Heart left ventricle (tissue), 16 donors: Measurements from ENCODE around the gene CARD8. TPM values are rescaled to one million over a fixed set of nuclear protein-coding genes. Genes with fewer than 3 reads are reported as not detected.
A peak's percentile ranks its signal among the peaks of the same experiment; 100 is the strongest.

Source experiments
- ATAC-seq, 4 donors: fragments of 200-7000 bp; cut with Tn5 transposase; one replicate each; pipeline ENCODE4 v1.9.1; 2020 to 2022; ENCODE audit warnings: moderate library complexity in 4 of 4, mild to moderate bottlenecking in 3 of 4, moderate number of reproducible peaks in 1 of 4
- DNase-seq, 5 donors: peaks; one replicate each; pipeline ENCODE4 v3.0.0-alpha.2; 2020
- H3K27ac ChIP-seq, 12 donors: fragments of 200-600 bp; sonication (generic) in 4 of 12; one replicate each; pipeline versions ENCODE4 v1.5.0 to v1.8.0; 2016 to 2022; ENCODE audit warnings: mild to moderate bottlenecking in 2 of 12
- H3K27me3 ChIP-seq, 9 donors: fragments of 200-600 bp; sonication (generic) in 2 of 9; one replicate each; pipeline versions ENCODE4 v1.5.1 to v1.8.0; 2016 to 2022; ENCODE audit warnings: mild to moderate bottlenecking in 3 of 9
- H3K36me3 ChIP-seq, 9 donors: fragments of 200-600 bp; sonication (generic) in 2 of 9; one replicate each; pipeline versions ENCODE4 v1.5.0 to v1.8.0; 2018 to 2022; ENCODE audit warnings: mild to moderate bottlenecking in 2 of 9
- H3K4me1 ChIP-seq, 12 donors: fragments of 200-600 bp; sonication (generic) in 4 of 12; one replicate each; pipeline versions ENCODE4 v1.5.0 to v1.8.0; 2016 to 2022; ENCODE audit warnings: mild to moderate bottlenecking in 3 of 12
- H3K4me3 ChIP-seq, 12 donors: fragments of 200-600 bp; sonication (generic) in 4 of 12; one replicate each; pipeline versions ENCODE4 v1.5.0 to v1.8.0; 2017 to 2022; ENCODE audit warnings: mild to moderate bottlenecking in 9 of 12, moderate library complexity in 4 of 12
- H3K9me3 ChIP-seq, 12 donors: fragments of 200-600 bp; sonication (generic) in 4 of 12; one replicate each; pipeline versions ENCODE4 v1.5.0 to v1.8.0; 2016 to 2022; ENCODE audit warnings: mild to moderate bottlenecking in 1 of 12
- CTCF ChIP-seq, 12 donors: fragments of 200-600 bp; sonication (generic) in 4 of 12; IDR thresholded peaks; one replicate each; pipeline versions ENCODE4 v1.5.0 to v1.8.0; 2018 to 2022; ENCODE audit warnings: antibody characterized with exemption in 12 of 12, mild to moderate bottlenecking in 5 of 12
- POLR2A ChIP-seq, 2 donors: fragments of 450-650 bp; IDR thresholded peaks; one replicate each; pipeline ENCODE4 v1.6.1; 2017; ENCODE audit warnings: antibody characterized with exemption in 2 of 2, mild to moderate bottlenecking in 2 of 2, moderate library complexity in 2 of 2
- WGBS, 4 donors: extraction: QIAGEN DNeasy Blood & Tissue Kit in 2 of 4; methylation state at CpG; one replicate each; pipeline versions ENCODE4 v1.1.5 to v1.1.7; 2013 to 2018; 5-methylcytosine and 5-hydroxymethylcytosine counted together
- intact Hi-C, 10 donors: fragments of 100-400 bp; cut with DNase I; formaldehyde crosslinking; loops; one replicate each; pipeline versions ENCODE4 v1.11.1 to v1.14.2; 2022
- polyA plus RNA-seq, 2 donors: library from polyadenylated mRNA; stranded (reverse); fragments of 200-250 nt; gene quantifications; one replicate each; pipeline ENCODE4 v1.2.3, GENCODE V29; 2013
- total RNA-seq, 9 donors: library from RNA; depleted of rRNA in 2 of 9; stranded (reverse); fragments of >200 nt in 2 of 9; fragmentation: NEBNext Ultra II Directional in 3 of 9; extraction: Animal tissue kit (Norgen Biotek cat#: 25700) in 3 of 9; gene quantifications; one replicate each; pipeline versions ENCODE4 v1.1.0 to v1.2.4, GENCODE V29; 2016 to 2023
- donor health status: ischemic (EF 13 %, LVEDD 7.1; RV severe dilation, severe dysfunction).
- donor health status: healthy with polysubstance abuse.
- donor health status: DM: no; HTN: yes; CAD: no.
- donor health status: DM: no; HTN: no; CAD: no.
- donor health status: ischemic (EF 25% LVEDD 6.9; RV normal size, moderate dysfunction).
- donor health status: ischemic (EF 25% LVEDD 5.7; RV mildly dilated, moderate dysfunction).
- donor health status: healthy.
- donor health status: DM: yes; HTN: yes; CAD: no.
- donor health status: ischemic (EF 35%, LVEDD 5.7; RV mildly dilated, moderate dysfunction).
- donor health status: nonischemic (EF 11% LVEDD 7.7; RV severe dilation, severe dysfunction).
- donor health status: DM: yes; HTN: yes; CAD: no.
- donor health status: PGD.
- donor health status: ischemic (EF 29% LVEDD 5.4; RV normal size, mild dysfunction).
- donor health status: nonischemic (EF 23%, LVEDD 6.1; RV moderate dilation, normal function).

Gene CARD8
- total and polyA plus RNA-seq, 11 donors = 18.3 to 49.0 (median 23.8) TPM

DNA sequence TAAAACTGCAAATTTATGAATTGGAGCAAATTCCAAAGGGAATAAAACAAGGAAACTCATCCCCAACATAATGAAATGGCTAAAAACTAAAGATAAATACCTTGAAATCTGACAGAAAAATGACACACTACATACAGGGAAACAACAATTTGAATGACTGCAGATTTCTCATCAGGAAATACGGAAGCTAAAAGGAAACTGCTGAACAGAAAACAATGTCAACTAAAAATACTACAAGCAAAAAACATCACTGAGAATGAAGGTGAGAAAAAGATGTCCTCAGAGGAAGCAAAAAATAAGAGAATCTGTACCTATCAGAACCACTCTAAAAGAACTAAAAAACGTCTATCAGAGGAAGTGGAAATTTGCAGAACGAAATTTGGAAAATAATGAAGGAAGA lies 45.7 kb downstream of the CARD8 start:
- 57 to 73% (median 68%) methylated on average over 3 of the region's 3 CpGs for WGBS, 4 donors
- peaks cover 0 to 49% (median 41%) of the 10 kb centered on the region in 9 donors for H3K36me3 ChIP-seq
- DNase-seq (no peak), ATAC-seq (no peak)
- intact Hi-C loops = loop anchor here in 1 of 10 donors (5.0 kb wide), 1 partner anchor 37 kb away; no protein-coding TSS in a partner anchor
- no peak for TF ChIP-seq POLR2A (IDR thresholded peaks at IDR 0.05)
- no peak for TF ChIP-seq CTCF (IDR thresholded peaks at IDR 0.05)
- peaks cover 0 to 11% (median 0%) of the 10 kb centered on the region in 12 donors for H3K4me1 ChIP-seq
- H3K27ac ChIP-seq = peak overlapping the region in 2 of 12 donors; percentile 25 to 63
- no peak overlapping the region for H3K4me3 ChIP-seq
- no peaks in the 10 kb centered on the region for H3K9me3 ChIP-seq
- H3K27me3 ChIP-seq = no peaks in the 10 kb centered on the region

GRCh38 chr19:48206397-48207093 lies 49.2 kb downstream of the CARD8 start:
- 67 to 80% (median 73%) methylated on average over 9 of the region's 9 CpGs for WGBS, 4 donors
- Histone ChIP-seq H3K4me3 (no peak overlapping the region), H3K9me3 (no peaks in the 10 kb centered on the region), H3K4me1 (peaks cover 0 to 25% (median 13%) of the 10 kb centered on the region in 12 donors), H3K27ac (no peak overlapping the region), H3K36me3 (peaks cover 0 to 15% (median 11%) of the 10 kb centered on the region in 9 donors), H3K27me3 (no peaks in the 10 kb centered on the region)
- no peak for DNase-seq
- no peak for ATAC-seq
- intact Hi-C loops = loop anchor here in 1 of 10 donors (10.0 kb wide), 1 partner anchor 48 kb away; the partner anchor contains the start of gene CARD8
- no peak for TF ChIP-seq CTCF (IDR thresholded peaks at IDR 0.05)

DNA sequence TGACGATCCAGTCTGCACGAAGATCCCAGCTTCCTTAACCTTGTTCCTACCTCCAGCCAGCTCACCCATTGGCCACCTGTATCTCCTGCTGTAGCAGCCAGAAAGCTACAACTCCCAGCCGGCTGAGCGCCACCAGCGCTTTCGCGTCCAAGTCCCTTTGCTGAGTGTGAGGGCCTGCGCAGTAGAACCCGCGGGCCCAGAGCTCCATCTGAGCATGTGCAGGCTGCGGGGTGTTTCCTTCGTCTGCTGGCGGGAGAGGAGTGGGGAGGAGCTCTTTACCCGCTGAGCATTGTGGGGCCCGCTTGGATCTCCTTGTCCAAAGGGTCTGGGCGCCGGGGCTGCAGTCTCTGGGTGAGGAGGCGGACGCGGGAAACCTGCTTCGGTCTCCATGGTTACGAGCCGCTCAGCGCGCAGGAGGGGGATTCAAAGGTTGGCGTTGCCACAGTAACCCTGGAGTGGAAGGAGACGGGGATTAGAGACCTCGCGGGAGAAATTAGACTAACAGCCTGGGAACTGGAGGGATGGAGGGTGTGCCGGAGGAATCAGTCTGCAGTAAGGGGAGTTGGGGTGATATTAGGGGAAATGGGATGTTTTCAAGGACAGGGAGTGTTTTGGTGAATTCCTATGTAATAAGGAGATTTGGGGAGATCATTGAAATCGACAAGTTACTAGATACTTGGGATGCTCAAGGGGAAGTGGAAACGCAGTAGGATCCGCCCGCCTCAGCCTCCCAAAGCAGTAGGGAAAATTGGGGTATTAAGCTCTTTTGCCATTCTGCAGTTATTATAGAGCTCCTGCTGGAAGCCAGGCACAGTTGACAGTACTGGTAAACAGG lies 51.7 kb downstream of the CARD8 start:
- H3K27me3 ChIP-seq = no peaks in the 10 kb centered on the region
- ATAC-seq (peak; percentile 100), DNase-seq (peak; percentile 93 to 96 (median 96))
- peaks cover 0 to 4% (median 0%) of the 10 kb centered on the region in 9 donors for H3K36me3 ChIP-seq
- TF ChIP-seq CTCF (IDR thresholded peaks at IDR 0.05) = peak in 2 of 12 donors; percentile 2 to 32
- TF ChIP-seq POLR2A (IDR thresholded peaks at IDR 0.05) = peak in 1 of 2 donors; percentile 69
- H3K27ac ChIP-seq = peak overlapping the region in 11 of 12 donors; percentile 50 to 84 (median 69)
- H3K4me3 ChIP-seq = peak overlapping the region; percentile 8 to 97 (median 71)
- peaks cover 0 to 25% (median 12%) of the 10 kb centered on the region in 12 donors for H3K4me1 ChIP-seq
- H3K9me3 ChIP-seq = no peaks in the 10 kb centered on the region
- intact Hi-C loops = loop anchor here in 4 of 10 donors (5.0 to 10.0 kb wide), 4 partner anchors 43 to 58 kb away; partner anchors contain the start of gene CARD8 (in 1 of the 4)
- 0 to 1% (median 0%) methylated on average over 30 to 34 of the region's 34 CpGs for WGBS, 4 donors
